NCI-H82 treated with DMSO at 0.1 percent for 48 hours (cell line): ENCODE measurements around the gene KCTD11.

Experiments
- DNase-seq: peaks from one replicate; lab custom pipeline; 2025; ENCODE audit not compliant: unreplicated experiment; lab: John Stamatoyannopoulos, UW

The KCTD11 gene

DNA sequence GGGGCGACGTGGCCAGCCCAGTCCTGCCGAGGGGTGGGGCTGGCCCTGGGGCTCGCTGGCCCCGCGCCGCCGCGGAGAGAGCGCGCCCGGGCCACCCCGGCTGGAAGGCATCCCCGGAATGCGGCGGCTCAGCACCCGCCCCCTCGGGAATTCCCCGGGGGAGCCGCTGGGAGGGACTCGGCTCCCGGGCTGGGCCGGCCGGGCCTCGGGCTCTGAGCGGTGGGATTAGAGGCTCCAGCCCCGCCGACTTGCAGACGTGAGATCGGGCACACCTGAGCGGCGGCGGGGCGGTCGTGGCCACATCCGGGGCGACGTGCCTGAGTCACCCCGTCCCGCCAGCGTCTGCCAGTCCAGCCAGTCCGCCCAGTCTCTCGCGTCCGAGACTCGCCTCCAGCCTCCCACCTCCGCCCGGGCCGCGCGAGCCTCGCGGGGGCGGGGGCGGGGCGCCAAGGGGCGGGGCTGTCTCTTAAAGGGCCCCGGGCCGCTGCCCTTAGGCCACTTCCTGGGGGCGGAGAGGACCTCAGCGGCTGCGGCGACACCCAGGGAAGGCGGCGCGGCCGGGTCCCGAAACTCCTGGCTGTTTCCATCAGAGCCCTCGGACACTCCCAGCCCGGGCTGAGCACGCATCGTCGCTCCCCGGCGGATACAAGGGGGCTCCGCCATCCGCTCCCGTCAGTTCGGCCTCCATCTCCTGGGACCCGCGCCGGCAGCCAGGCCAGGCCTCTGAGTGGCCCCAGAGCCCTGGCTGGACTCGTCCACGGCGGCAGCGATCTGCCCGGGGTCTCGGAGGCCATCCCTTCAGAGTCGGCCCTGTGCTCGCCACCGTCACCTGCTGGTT lies at the start of gene KCTD11:
TSS of gene KCTD11 (plus strand) at position 498 of the 838 bp plus-strand sequence.
- DNase-seq = peak; percentile 11

DNA sequence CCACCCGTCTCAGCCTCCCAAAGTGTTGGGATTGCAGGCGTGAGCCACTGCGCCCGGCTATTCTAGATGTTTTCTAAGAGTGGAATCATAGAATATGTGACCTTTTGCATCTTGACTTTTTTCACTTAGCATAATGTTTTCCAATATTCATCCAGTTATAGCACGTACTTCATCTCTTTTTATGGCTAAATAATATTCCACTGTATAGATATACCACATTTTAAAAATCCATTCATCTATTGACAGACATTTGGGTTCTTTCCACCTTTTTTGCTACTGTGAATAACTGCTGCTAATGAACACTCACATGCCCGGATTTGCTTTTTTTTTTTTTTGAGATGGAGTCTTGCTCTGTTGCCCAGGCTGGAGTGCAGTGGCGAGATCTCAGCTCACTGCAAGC lies 47.8 kb upstream of the KCTD11 start:
- no peak for DNase-seq

DNA sequence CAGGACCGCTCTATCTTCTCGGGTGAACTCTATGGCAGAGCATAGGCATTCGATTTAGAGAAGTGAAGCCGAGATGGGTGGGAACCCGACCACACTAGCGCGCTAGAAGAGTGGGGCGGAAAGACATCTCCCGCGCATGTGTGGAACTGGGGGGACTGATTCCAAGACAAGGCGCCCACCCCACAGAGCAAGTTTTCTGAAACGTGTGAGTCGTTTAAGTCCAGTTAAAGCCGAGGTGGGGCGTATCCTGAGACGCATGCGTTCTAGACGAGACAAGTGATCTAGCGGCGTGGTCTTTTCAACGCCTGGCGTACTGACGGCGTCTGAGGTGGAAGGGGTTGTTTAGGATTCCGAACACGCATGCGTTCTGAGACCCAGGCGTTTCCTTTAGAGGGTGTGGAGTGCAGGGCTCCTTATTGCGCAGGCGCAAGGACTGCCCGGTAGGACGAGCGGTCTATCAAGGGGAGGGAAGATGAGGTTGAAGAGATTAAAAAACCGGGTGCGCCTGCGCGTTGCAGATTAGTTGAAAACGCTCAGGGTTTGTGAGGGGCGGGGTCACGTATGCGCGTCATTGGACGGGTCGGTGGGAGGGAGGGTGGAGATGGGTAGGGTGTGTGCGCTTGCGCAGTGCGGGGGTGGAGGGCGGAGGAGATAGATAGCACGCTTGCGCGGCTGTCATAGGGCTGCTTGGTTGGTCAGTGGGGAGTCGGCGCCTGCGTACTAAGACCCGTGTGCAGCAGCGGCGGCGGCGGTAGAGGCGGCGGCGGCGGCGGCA lies 44.9 kb upstream of the KCTD11 start, which contains the start of gene EIF5A:
TSS of gene EIF5A (plus strand) at position 718 of the 775 bp plus-strand sequence. CDS start 2,008 bp downstream, outside the sequence.
- peak; percentile 100 for DNase-seq

DNA sequence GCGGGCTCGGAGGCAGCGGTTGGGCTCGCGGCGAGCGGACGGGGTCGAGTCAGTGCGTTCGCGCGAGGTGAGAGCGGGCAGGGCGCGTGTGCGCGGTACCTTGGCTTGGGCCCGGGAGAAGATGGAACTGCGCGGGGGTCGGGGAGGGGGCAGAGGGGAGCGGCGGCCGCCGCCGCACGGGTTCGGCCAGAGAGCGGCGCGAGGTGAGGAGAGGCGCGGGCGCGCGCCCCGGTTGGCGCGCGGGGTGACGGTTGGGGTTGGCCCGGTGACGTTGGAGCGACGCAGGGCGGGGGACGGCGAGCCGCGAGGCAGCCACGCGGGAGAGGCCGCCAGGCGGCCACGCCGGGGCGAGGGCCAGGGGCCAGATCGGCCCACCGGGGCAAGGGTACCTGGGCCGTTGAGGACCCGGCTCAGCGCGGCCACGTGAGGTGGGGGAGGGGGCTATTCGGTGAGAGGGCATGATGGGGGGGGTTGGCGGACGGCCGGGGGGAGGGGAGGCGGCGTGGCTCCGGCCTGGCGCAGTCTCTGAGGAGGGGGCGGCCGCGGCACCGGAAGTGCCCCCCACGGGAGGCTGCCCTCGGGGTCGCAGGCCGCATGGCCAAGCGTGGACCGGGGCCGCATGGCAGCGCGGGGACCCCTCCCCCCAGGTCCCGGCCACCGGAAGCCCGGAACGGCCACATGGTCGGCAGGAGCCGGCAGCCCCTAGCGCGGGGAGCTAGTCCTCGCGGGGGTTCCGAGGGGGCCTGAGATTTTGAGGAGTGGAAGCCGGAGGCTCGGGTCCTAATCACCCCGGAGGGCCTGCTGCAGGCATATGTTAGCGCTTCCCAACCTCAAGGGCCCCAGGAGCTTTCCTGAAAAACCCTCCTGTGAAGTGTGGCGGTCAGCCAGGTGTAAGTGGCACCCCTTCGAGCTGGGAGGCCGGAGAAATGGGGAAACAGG lies 44.0 kb upstream of the KCTD11 start:
- DNase-seq = no peak

DNA sequence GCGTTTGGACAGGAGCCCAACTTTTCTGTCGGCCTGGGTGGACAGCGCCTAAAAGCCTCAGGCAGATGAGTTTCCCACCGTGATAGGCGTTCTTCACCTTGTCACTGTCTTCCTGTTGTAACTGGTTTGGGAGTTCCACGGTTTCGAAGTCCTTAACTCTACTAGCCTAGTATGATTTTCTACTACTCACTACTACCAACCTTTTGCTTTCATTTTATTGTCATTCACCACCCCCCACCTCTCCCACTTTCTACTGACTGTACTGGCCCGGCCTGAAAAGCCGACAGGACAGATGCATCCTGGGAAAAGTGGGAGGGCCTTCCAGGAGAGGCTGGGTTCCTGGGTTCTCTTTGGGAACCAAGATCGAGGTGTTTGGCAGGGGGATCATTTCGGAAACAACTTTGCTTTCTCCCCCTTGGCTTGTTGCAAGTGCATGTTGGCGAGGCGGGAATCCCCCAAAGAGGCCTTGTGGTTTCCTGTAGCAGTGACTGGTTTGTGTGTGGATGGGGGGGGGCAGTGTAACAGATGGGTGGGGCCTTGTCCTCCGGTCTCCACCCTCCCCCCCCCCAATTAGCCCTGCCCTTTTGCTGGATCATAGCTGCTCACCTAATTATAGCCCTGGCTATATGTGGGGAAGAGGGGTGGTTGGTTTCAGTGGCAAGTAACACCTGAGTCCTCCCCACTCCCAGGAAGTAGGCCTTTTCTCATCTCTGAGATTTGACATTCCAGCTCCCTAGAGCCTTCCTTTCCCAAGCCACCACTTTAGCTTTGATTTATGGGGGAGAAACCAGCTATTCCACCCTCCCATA lies 43.1 kb upstream of the KCTD11 start:
- peak; percentile 60 for DNase-seq

DNA sequence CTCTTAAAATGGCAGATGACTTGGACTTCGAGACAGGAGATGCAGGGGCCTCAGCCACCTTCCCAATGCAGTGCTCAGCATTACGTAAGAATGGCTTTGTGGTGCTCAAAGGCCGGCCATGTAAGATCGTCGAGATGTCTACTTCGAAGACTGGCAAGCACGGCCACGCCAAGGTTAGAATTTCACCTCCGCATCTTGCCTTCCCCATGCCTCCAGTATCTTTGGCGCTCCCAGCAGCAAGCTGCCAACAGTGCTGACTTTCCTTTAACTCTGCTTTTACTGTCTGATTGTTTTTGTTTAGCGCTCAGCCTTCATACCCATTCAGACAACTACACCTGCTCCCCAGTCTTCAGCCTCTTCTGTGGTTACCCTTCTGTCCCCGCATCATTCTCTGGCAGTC lies 42.3 kb upstream of the KCTD11 start:
- no peak for DNase-seq

DNA sequence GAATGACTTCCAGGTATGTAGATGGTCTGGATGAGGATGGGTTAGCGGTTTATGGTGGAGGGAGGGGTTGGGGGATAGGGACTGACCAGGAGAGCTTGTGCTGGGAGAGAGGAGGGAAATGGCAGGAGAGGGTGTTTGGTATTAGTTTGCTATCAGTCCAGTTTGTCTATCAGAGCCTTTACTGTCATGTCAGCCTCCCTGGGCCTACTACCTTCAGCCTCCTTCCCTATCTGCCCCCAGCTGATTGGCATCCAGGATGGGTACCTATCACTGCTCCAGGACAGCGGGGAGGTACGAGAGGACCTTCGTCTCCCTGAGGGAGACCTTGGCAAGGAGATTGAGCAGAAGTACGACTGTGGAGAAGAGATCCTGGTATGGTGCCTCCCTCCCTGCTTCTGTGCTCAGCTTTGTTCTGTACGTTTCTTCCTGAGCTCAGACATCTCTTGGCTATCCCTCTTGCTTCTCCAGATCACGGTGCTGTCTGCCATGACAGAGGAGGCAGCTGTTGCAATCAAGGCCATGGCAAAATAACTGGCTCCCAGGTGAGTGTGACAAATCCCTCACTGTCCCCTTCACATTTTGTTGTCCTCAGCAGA lies 40.8 kb upstream of the KCTD11 start:
- no peak for DNase-seq

DNA sequence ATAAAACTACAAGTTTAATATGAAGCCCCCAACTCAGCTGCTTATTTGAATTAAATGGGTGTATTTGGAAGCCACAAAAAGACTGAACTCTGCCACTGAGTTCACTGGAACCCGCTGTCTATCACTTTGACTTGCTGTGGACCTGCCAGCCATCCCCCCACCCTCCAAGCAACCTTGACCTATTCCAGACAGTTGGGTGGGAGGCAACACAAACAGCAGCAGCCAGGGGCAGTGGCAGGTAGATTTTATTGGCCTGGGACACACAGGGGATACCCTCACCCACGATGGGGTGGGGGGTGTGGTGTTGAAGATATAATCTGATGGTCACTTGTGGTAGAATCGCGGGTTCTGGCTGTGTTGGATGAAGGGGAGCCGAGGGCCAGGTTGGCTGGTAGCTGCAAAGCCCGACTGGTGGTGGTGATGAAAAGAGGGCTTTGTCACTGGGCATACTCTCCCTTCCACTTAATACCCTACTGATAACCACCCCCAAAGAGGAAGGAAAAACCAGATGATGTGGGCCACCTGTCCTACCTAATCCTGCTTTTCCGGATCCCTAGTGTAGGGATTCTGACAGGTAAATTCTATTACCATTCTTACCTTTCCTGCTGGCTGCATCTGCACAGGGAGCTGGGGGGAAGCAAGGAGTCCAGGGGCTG lies 39.4 kb upstream of the KCTD11 start:
- DNase-seq = no peak

DNA sequence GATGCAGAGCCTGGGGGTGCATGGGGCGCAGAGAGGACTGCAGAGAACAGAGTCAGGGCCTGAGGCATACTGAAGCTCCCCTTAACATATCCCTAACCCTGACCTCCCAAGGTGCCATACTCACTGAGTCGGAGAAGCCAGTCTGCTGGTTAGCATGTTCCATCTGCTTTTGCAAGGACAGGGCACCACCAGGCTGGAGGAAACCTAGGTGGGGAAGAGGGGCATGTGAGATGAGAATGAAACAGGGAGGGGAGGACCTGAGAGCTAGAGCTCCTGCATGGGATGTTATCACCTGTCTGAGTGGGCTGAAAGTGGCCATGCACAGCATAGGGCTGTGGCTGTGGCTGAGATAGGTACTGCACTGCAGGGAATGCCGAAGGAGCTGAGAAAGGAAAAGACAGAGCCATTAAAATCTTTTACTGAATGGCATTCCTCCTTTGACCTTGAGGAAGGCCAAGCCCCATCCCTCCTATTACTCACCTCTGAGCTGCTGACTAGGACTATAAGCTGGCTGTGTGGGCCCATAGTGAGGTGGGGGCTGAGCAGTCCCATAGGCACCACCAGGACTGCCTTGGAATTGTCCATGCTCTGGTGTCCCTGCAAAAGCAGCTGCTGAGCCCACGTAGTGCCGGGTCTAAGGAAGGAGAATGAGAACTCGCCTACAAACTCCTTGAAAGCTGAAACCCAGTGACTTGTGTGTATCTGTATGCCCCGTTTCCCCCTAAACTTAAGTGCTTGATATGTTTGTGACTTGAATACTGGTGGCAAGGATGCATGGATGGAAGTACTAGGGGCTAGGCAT lies 38.7 kb upstream of the KCTD11 start:
- peak; percentile 17 for DNase-seq

DNA sequence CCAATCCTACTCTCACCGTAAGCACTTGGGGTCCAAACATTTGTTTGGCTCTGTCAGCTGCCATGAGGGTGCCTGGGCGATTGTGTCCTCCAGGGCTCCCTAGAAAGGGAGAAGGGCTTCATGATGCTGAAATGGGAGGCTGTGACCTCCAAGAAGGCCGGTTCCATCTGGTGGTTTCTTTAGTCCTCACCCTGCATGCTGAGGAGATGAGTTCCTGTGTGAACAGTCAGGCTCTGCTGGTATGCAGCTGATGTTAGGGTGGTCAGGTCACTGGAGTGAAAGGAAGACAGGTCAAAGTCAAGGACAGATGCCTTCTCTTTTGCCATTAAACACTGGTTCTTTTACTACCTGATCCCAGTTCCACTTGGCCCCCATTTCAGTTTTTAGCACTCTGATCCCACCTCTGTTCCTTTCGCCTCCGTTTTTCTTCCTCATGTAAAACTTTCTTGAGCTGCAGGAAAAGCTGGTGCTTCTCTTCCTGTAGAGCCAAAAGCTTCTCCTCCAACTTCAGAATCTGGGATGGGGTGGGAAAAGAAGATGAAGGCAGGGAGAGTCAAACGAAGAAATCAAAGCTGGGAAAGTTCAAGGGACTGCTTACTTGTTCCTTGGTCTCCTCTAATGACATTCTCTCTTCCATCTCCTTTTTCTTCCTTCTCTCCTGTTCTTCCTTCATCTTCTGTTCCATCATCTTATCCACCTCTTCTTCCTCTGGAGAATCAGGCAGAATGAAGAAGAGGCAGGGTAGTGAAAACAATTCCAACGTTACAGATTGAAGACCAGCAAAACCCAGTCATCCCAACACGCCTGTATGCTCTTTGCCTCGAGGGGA lies 37.9 kb upstream of the KCTD11 start:
- no peak for DNase-seq

DNA sequence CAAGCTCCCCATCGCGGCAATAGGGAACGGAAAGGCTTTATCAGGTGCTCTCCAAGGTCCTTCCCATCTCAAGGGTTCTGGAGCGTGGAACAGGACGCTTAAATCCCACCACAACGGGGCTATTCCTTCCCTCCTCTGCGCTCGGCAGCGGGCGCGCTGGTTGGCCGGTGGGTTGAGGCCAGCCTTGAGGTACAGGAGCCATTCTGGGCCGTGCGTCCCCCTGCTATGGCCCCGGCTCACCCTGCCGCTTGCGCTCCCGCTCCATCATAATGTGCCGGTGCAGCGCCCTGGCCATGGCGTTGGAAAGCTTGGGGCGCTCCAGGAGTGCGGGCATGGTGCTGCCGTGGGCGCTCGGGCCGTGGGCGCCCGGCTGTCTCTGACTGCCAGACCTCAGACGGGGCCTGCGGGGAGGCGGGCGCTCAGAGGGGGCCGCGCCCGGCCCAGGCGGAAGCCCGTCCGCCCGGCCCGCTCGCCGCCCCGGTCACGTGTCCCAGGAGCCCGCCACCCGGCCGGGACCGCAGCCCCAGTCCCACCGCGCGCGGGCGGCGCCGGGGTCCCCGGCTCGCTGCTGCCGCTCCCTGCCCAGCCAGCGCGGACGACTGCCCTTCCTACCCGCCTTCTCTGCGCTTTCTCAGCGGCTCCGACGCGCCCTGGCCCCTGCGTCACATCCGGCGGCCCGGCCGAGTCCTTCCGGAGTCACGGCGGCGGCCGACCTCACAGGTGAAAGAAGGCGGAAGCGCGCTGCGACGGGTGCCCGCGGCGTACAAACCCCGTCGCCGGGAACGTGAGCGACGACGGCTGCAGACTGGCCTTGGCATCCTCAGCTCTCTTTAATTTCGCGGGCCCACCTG lies 37.0 kb upstream of the KCTD11 start, which contains the start of gene GPS2:
TSS of gene GPS2 (minus strand) at position 642 of the 851 bp plus-strand sequence. CDS start at position 334, 308 bp downstream.
- DNase-seq = peak; percentile 59

DNA sequence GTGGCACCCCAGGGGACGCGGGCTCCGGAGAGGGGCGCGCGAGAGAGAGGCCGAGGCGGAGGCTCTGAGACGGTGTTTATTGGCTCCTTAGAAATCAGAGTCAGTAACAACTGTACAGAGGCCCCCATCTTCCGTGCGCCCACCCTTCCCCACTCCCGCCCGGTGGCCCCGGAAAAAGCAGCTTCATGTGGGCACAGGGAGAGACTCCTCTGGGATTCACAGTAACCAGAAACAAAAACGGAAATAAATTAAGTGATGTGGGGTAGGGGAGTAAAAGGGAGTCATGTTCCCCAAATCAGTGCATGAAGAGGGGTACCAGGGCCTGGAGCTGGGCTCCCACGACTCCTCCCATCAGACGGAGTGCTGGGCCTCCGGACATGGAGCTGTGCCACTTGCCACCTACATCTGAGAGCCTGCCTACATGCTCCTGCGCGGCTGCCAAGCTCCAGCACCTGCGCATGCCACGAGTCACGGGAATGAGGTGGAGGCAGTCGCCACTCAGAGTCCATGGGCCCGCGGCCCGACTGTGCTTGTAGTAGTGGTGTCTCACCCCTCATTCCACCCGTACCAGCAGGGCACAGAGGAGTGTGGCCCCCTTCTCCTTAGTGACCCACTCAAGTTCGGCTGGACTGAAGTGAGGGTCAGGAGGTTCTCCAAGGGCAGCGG lies 36.3 kb upstream of the KCTD11 start:
- no peak for DNase-seq

DNA sequence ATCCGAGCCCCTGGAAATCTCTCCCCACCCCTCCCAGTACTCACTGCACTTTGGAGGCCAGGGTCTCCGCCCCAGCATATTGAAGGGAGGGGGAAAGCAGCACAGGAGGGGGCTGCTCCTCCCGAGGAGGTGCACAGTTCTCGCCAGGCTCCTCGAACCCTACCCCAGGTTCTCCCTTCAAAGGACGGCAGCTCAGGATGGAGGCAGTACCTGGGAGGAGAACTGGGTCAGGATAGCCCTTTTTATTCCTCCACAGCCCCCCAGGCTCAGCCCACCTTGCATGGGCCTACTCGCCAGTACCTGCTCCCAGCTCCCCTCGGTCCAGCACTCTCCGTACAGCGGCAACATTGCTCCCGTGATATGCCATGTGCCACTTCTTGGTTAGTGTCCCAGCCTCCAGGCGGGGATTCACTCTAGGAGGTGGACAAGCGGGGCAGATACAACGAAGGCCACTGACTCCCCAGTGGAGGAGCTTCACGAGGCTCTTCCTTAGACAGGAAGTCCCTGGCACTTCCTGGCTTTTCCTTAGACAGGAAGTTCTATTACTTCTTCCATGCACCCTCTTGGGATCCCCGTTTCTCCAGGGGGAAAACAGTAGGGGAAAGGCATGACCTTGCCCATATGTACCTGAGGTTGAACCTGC lies 34.7 kb upstream of the KCTD11 start:
- DNase-seq = no peak

DNA sequence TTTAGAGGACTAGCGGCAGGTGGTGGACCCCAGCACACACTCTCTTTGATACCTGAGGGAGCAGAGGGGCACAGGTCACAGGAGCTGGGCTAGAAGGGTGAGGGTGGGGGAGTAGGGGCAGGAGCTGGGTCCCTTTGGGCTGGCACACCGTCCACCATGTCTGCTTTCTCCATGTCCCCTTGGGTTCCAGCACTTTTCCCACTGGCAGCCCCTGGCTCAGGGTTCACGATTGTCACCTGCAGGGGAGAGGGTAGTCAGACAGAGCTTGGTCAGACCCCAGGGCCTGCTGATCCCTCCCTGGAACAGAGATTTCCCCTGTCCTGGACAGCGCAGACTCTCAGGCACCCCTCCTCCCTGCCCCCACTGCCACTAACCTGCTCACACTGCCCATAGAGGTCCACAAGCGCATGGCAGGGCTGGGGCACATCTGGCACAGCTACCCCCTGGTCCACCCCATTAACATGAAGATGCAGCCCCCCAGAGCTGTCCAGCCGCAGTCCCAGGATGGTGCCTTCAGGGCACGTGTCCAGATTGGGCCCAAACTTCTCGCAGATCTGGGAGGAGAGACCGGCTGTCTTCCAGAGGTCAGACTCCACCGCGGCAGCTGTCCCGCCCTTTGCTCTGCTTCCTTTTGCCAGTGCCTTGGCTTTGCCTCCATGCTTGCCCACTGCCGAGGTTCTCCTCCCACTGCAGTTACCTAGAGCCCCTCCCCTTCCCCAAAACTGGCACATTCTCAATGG lies 33.7 kb upstream of the KCTD11 start:
- DNase-seq = no peak

DNA sequence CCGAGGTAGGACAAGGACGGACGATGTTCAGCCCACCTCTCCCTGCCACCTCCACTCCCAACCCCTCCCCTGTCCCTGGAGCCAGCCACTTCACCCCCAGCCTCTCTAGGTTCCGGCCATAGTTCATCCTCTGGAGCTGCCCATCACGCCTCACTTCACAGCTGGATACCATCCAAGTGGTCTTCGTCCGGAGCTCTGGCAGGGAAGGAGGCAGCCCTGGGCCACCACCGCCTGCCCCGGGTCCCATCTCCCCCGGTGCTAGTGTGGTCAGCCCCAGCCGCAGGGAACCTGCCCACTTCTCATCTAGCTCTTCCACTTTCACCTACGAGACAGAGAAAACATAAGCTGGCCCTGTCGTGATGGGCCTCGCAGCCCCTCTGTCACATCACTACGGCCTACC lies 30.5 kb upstream of the KCTD11 start:
- no peak for DNase-seq
